Gastroesophageal sphincter (tissue), 3 donors: Measurements from ENCODE around the gene DHFR2.

Experiments
- CTCF ChIP-seq, 4 experiments: fragments of 200-600 bp in 2 of 4; fragments of 450-650 bp in 2 of 4; sonication (generic) in 1 of 4; IDR thresholded peaks; one replicate each; pipeline ENCODE4 v1.5.1; 2017 to 2019; ENCODE audit warnings: antibody characterized with exemption in 4 of 4, mild to moderate bottlenecking in 2 of 4, moderate library complexity in 2 of 4
- EP300 ChIP-seq: sonication (generic); formaldehyde crosslinking; IDR thresholded peaks from one replicate; pipeline ENCODE4 v1.6.1; 2017; ENCODE audit warnings: antibody characterized with exemption, mild to moderate bottlenecking
- POLR2A ChIP-seq, 2 donors: fragments of 450-650 bp; IDR thresholded peaks; one replicate each; pipeline ENCODE4 v1.6.1; 2017; ENCODE audit warnings: antibody characterized with exemption in 2 of 2, mild to moderate bottlenecking in 2 of 2, moderate library complexity in 1 of 2
- POLR2AphosphoS5 ChIP-seq: sonication (generic); formaldehyde crosslinking; IDR thresholded peaks from one replicate; pipeline ENCODE4 v1.6.1; 2017; ENCODE audit warnings: antibody characterized with exemption

- TF ChIP-seq CTCF (IDR thresholded peaks at IDR 0.05), result no peak
- TF ChIP-seq EP300, result no peak
- TF ChIP-seq POLR2A (IDR thresholded peaks at IDR 0.05), result no peak
- no peak for TF ChIP-seq POLR2AphosphoS5
These were observed 20.5 kb upstream of the DHFR2 start for GRCh38 chr3:94083261-94083660.
